Stomach (tissue), 4 donors: Measurements from ENCODE around the gene SPTSSB.

ENCODE experiments used
- EP300 ChIP-seq: sonication (generic); formaldehyde crosslinking; IDR thresholded peaks from one replicate; pipeline ENCODE4 v1.6.1; 2017; ENCODE audit warnings: antibody characterized with exemption
- POLR2A ChIP-seq, 4 donors: fragments of 450-650 bp; IDR thresholded peaks; one replicate each; pipeline ENCODE4 v1.6.1; 2016; ENCODE audit warnings: antibody characterized with exemption in 4 of 4, control low read depth in 2 of 4, mild to moderate bottlenecking in 1 of 4, moderate library complexity in 1 of 4
- POLR2AphosphoS5 ChIP-seq, 3 donors: sonication (generic); formaldehyde crosslinking; IDR thresholded peaks; one replicate each; pipeline ENCODE4 v1.6.1; 2016; ENCODE audit warnings: antibody characterized with exemption in 3 of 3
- TF ChIP-seq, protein P1 (sequence below), 7 experiments: fragments of 450-650 bp in 4 of 7; fragments of 200-600 bp in 3 of 7; sonication (generic) in 3 of 7; IDR thresholded peaks; one replicate each; pipeline ENCODE4 v1.5.1; 2016 to 2019; ENCODE audit warnings: antibody characterized with exemption in 7 of 7, control low read depth in 2 of 7, mild to moderate bottlenecking in 1 of 7

DNA sequence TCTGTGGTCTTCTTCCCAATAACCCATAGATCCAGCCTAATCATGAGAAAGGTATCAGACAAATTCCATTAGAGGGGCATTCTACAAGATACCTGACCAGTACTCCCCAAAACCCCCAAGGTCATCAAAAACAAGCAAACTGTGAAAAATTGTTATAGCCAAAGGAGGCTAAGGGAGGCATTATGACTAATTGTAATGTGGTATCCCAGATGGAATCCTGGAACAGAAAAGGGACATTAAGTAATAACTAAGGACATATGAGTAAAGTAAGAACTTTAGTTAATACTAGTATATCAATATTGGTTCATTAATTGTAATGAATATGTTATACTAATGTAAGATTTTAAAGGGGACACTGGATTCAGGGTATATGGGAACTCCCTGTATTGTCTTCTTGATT is 20.4 kb downstream of the SPTSSB start:
- TF ChIP-seq, protein P1, sequence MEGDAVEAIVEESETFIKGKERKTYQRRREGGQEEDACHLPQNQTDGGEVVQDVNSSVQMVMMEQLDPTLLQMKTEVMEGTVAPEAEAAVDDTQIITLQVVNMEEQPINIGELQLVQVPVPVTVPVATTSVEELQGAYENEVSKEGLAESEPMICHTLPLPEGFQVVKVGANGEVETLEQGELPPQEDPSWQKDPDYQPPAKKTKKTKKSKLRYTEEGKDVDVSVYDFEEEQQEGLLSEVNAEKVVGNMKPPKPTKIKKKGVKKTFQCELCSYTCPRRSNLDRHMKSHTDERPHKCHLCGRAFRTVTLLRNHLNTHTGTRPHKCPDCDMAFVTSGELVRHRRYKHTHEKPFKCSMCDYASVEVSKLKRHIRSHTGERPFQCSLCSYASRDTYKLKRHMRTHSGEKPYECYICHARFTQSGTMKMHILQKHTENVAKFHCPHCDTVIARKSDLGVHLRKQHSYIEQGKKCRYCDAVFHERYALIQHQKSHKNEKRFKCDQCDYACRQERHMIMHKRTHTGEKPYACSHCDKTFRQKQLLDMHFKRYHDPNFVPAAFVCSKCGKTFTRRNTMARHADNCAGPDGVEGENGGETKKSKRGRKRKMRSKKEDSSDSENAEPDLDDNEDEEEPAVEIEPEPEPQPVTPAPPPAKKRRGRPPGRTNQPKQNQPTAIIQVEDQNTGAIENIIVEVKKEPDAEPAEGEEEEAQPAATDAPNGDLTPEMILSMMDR (IDR thresholded peaks at IDR 0.05): no peak
- TF ChIP-seq POLR2A (IDR thresholded peaks at IDR 0.05): no peak
- no peak for TF ChIP-seq EP300
- no peak for TF ChIP-seq POLR2AphosphoS5 (IDR thresholded peaks at IDR 0.05)
